Activated CD4-positive, alpha-beta T cell treated with anti-CD3 and anti-CD28 coated beads, Interleukin-2, amount 50 U/mL, for 1 hour (primary cell): ENCODE results near the gene SH2D3A.
"Not testable (repeated sequence)": the region's sequence is repeated elsewhere in the genome, so short reads cannot be mapped to it uniquely, and the experiment has no call there.

Experiments
- DNase-seq: peaks from one replicate; pipeline ENCODE4 v3.0.0-alpha.2; 2020

The SH2D3A gene

GRCh38 chr19:6718741-6719539, 48.3 kb downstream of the SH2D3A start:
- no peak for DNase-seq

GRCh38 chr19:6718111-6718740, 49.0 kb downstream of the SH2D3A start:
- no peak for DNase-seq

- DNase-seq = no peak
These were observed 49.7 kb downstream of the SH2D3A start for GRCh38 chr19:6717441-6717971.

GRCh38 chr19:6717036-6717435, 50.2 kb downstream of the SH2D3A start:
- no peak for DNase-seq

- no peak for DNase-seq
These were observed 50.6 kb downstream of the SH2D3A start for GRCh38 chr19:6716610-6716970.

- DNase-seq = no peak
These were observed 52.3 kb downstream of the SH2D3A start for GRCh38 chr19:6714749-6715555.

- no peak for DNase-seq
These were observed 53.2 kb downstream of the SH2D3A start for GRCh38 chr19:6713773-6714692.

GRCh38 chr19:6712692-6713670, 54.3 kb downstream of the SH2D3A start:
- DNase-seq = no peak

GRCh38 chr19:6712231-6712630, 55.0 kb downstream of the SH2D3A start:
- no peak for DNase-seq

- no peak for DNase-seq
These were observed 55.6 kb downstream of the SH2D3A start for GRCh38 chr19:6711605-6712004.

GRCh38 chr19:6711078-6711361, 56.2 kb downstream of the SH2D3A start:
- DNase-seq = no peak

- no peak for DNase-seq
These were observed 56.8 kb downstream of the SH2D3A start for GRCh38 chr19:6710273-6711077.

GRCh38 chr19:6709549-6709948, 57.7 kb downstream of the SH2D3A start:
- no peak for DNase-seq

- not testable (repeated sequence) for DNase-seq
These were observed 58.3 kb downstream of the SH2D3A start for GRCh38 chr19:6708913-6709312.

- no peak for DNase-seq
These were observed 58.9 kb downstream of the SH2D3A start for GRCh38 chr19:6708346-6708745.

- no peak for DNase-seq
These were observed 59.6 kb downstream of the SH2D3A start for GRCh38 chr19:6707658-6708018.

- no peak for DNase-seq
These were observed 60.1 kb downstream of the SH2D3A start for GRCh38 chr19:6707011-6707657.

GRCh38 chr19:6706633-6706958, 60.6 kb downstream of the SH2D3A start:
- no peak for DNase-seq

GRCh38 chr19:6705931-6706632, 61.2 kb downstream of the SH2D3A start:
- DNase-seq = no peak
